ENCODE results near the gene SULT1C3. TPM values are rescaled to one million over a fixed set of nuclear protein-coding genes. Genes with fewer than 3 reads are reported as not detected.

SULT1C3 gene
- not detected for total RNA-seq

- no peaks in the 10 kb centered on the region for H3K4me1 ChIP-seq
- no peak within 1 kb of the TSS for H3K27ac ChIP-seq (replicated peaks in 1 of 4)
- intact Hi-C loops (cut with DNase I): no loop called here
- TF ChIP-seq CTCF (IDR thresholded peaks at IDR 0.05) (no peak), EP300 (IDR thresholded peaks at IDR 0.05) (no peak), POLR2AphosphoS5 (IDR thresholded peaks at IDR 0.05) (no peak), POLR2A (IDR thresholded peaks at IDR 0.05; ENCODE audit: low read depth) (no peak)
- no peak within 1 kb of the TSS for H3K4me3 ChIP-seq
- H3K36me3 ChIP-seq: no peaks in the 10 kb centered on the region
- H3K9me3 ChIP-seq: peaks cover 0 to 7% (median 3%) of the 10 kb centered on the region in 4 donors
- H3K27me3 ChIP-seq: no peaks in the 10 kb centered on the region
- WGBS: 75% methylated on average over 2 of the region's 2 CpGs
- DNase-seq (ENCODE audit: extremely low spot score): no peak
Measured at GRCh38 chr2:108239786-108240185, at the start of gene SULT1C3. Gene SULT1C3, plus strand, starts transcription at chr2:108239968. Its CDS starts 7,227 bp downstream, at chr2:108247195.

- no peak overlapping the region for H3K27ac ChIP-seq (replicated peaks in 1 of 4)
- no peaks in the 10 kb centered on the region for H3K36me3 ChIP-seq
- no peaks in the 10 kb centered on the region for H3K27me3 ChIP-seq
- no peak for DNase-seq (ENCODE audit: extremely low spot score)
- H3K4me3 ChIP-seq: no peak overlapping the region
- TF ChIP-seq POLR2AphosphoS5 (IDR thresholded peaks at IDR 0.05) (no peak), POLR2A (IDR thresholded peaks at IDR 0.05; ENCODE audit: low read depth) (no peak), CTCF (IDR thresholded peaks at IDR 0.05) (no peak), EP300 (IDR thresholded peaks at IDR 0.05) (no peak)
- 65% methylated on average over 3 of the region's 3 CpGs for WGBS
- H3K4me1 ChIP-seq: no peaks in the 10 kb centered on the region
- intact Hi-C loops (cut with DNase I): loop anchor here (5.0 kb wide), 1 partner anchor 1556 kb away; no protein-coding TSS in a partner anchor
- peaks cover 0 to 3% (median 0%) of the 10 kb centered on the region in 4 donors for H3K9me3 ChIP-seq
Measured at GRCh38 chr2:108193251-108193650, 46.5 kb upstream of the SULT1C3 start.

GRCh38 chr2:108194409-108195132, 45.2 kb upstream of the SULT1C3 start:
- WGBS: 56% methylated on average over 7 of the region's 7 CpGs
- Histone ChIP-seq H3K4me1 (no peaks in the 10 kb centered on the region), H3K36me3 (no peaks in the 10 kb centered on the region), H3K9me3 (peaks cover 0 to 3% (median 0%) of the 10 kb centered on the region in 4 donors), H3K4me3 (no peak overlapping the region), H3K27ac (replicated peaks in 1 of 4) (no peak overlapping the region), H3K27me3 (no peaks in the 10 kb centered on the region)
- TF ChIP-seq EP300 (IDR thresholded peaks at IDR 0.05): no peak
- TF ChIP-seq CTCF (IDR thresholded peaks at IDR 0.05): peak in 2 of 3 experiments; percentile 39 to 42
- TF ChIP-seq POLR2A (IDR thresholded peaks at IDR 0.05; ENCODE audit: low read depth): no peak
- TF ChIP-seq POLR2AphosphoS5 (IDR thresholded peaks at IDR 0.05): no peak
- intact Hi-C loops (cut with DNase I): loop anchor here (5.0 kb wide), 1 partner anchor 1557 kb away; no protein-coding TSS in a partner anchor
- no peak for DNase-seq (ENCODE audit: extremely low spot score)

GRCh38 chr2:108195133-108195439, 44.7 kb upstream of the SULT1C3 start:
- Histone ChIP-seq H3K27me3 (no peaks in the 10 kb centered on the region), H3K4me1 (no peaks in the 10 kb centered on the region), H3K36me3 (no peaks in the 10 kb centered on the region), H3K27ac (replicated peaks in 1 of 4) (no peak overlapping the region), H3K9me3 (peaks cover 0 to 3% (median under 1%) of the 10 kb centered on the region in 4 donors), H3K4me3 (no peak overlapping the region)
- intact Hi-C loops (cut with DNase I): no loop called here
- TF ChIP-seq EP300 (IDR thresholded peaks at IDR 0.05) (no peak), CTCF (IDR thresholded peaks at IDR 0.05) (no peak), POLR2A (IDR thresholded peaks at IDR 0.05; ENCODE audit: low read depth) (no peak), POLR2AphosphoS5 (IDR thresholded peaks at IDR 0.05) (no peak)
- no peak for DNase-seq (ENCODE audit: extremely low spot score)

- Histone ChIP-seq H3K36me3 (no peaks in the 10 kb centered on the region), H3K27me3 (no peaks in the 10 kb centered on the region), H3K27ac (replicated peaks in 1 of 4) (no peak overlapping the region), H3K4me1 (no peaks in the 10 kb centered on the region), H3K4me3 (no peak overlapping the region), H3K9me3 (peaks cover 0 to 12% (median 7%) of the 10 kb centered on the region in 4 donors)
- DNase-seq (ENCODE audit: extremely low spot score): no peak
- TF ChIP-seq EP300 (IDR thresholded peaks at IDR 0.05) (no peak), POLR2A (IDR thresholded peaks at IDR 0.05; ENCODE audit: low read depth) (no peak), POLR2AphosphoS5 (IDR thresholded peaks at IDR 0.05) (no peak), CTCF (IDR thresholded peaks at IDR 0.05) (no peak)
- intact Hi-C loops (cut with DNase I): no loop called here
Measured at GRCh38 chr2:108199726-108200125, 40.0 kb upstream of the SULT1C3 start.

All from esophagus muscularis mucosa (tissue), 4 donors.